Hindlimb muscle (tissue), 1 donor: ENCODE measurements around the gene AP2B1. TPM values are rescaled to one million over a fixed set of nuclear protein-coding genes. Genes with fewer than 3 reads are reported as not detected.

ENCODE experiments used
- DNase-seq: peaks from one replicate; pipeline ENCODE4 v3.0.0-alpha.2; 2013
- polyA plus RNA-seq: library from polyadenylated mRNA; unstranded; fragments of 120-200 nt; gene quantifications from one replicate; pipeline ENCODE4 v1.2.1, GENCODE V29; 2013; ENCODE audit not compliant: insufficient read length

The AP2B1 gene
- polyA plus RNA-seq, 1 donor: 74.1 TPM

DNA sequence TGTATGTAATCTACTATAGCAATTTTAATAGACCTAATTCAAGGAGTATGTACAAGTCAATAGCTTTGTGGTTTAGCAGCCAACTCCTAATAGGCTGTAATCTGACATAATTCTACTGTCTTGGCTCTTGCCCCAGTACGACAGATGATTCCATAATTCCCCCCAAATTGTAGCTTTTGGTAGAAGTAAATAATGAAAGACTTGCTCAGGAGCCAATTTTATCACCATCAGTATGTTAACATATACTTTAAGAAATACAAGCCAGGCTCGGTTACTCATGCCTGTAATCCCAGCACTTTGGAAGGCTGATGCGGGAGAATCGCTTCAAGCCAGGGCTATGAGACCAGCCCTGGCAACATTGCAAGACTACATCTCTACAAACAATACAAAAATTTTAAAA, 53.9 kb downstream of the AP2B1 start:
- DNase-seq: no peak

DNA sequence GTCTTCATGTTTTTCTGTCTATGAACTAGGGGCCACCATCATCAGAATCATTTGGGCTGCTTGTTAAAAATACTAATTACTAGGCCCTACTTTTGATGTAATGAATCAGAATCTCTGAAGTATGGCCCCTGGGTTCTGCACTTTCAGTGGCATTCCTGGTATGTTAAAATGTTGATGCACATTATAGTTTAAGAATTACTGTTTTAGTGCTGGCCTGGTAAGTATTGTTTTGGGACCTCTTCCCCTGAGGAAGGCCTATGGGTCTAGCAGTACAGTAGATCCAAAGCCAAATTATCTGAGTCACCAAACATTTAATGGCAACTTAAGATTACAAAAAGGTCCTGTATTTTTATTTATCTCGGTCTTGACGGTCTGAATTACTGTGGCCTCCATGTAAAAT, 58.8 kb downstream of the AP2B1 start:
- DNase-seq: no peak

DNA sequence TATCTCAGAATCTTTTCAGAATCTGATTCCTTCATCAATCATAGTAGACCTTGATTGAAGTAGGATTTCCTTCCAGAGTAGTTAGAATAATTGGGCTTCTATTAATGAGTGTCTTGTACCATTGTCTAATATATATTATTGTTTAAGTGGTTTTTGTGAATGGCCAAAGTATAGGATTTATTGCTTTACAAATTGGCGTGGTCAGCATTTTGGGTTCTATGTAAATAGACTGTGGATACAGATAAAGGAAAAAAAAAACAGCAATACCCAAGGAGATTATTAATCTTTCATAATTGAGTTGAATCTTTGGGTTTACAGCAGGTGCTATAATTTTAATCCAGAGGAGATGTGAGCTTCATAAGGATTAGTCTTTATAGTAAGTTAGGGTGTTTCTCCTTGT, 64.3 kb downstream of the AP2B1 start:
- DNase-seq: no peak

DNA sequence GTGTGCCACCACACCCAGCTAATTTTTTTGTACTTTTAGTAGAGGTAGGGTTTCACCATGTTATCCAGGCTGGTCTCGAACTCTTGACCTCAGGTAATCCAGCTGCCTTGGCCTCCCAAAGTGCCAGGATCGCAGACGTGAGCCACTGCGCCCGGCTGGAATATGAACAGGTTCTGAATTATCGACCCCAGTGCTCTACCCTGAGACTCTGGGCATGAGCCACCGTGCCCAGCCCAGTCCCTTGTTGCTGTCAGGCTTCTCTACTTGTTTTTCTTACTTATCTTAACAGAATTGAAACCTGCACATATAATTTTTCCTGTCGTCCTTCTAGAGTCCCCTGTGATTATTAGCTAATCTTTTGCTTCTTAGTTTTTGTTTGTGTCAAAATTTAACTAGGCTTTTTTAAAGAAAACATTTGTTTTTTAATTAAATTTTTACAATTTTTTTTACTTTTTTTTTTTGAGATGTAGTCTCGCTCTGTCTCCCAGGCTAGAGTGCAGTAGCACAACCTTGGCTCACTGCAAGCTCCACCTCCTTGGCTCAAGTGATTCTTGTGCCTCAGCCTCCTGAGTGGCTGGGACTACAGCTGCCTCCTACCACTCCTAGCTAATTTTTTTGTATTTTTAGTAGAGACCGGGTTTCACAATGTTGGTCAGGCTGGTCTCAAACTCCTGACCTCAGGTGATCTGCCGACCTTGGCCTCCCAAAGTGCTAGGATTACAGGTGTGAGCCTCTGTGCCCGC, 66.7 kb downstream of the AP2B1 start:
- no peak for DNase-seq

DNA sequence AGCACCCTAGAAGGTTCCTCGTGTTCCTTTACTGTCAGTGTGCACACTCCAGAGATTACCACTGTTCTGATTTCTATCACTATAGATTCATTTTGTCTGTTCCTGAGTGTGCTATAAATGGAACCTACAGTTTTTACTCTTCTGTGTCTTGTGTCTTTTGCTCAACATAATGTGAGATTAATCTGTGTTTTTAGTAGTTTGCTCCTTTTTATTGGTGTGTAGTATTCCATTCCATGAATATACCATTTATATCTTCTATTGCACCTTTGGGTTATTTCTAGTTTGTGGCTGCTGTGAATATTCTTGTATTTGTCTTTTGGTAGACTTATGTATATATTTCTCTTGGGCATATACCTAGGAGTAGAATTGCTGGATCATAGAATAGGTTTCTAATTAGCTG, 68.2 kb downstream of the AP2B1 start:
- DNase-seq: no peak

DNA sequence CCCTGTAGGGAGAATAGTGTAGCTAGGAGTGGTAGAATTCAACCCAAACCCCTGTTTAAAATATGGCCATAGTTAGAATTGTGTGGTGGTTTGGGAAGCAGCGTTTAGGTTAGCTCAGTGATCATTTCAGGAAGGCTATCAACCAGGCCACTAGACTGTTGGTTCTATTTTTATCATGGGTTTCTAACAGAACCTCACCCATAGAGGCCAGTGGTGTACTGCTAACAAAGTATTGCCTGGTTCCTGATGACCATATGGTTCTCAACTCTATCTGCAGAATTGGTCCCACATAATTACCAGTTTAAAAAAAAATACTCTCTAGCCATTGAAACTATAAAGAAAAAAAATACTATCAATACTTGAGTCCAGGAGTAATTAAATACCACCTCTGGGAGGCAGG, 73.8 kb downstream of the AP2B1 start:
- DNase-seq: no peak

DNA sequence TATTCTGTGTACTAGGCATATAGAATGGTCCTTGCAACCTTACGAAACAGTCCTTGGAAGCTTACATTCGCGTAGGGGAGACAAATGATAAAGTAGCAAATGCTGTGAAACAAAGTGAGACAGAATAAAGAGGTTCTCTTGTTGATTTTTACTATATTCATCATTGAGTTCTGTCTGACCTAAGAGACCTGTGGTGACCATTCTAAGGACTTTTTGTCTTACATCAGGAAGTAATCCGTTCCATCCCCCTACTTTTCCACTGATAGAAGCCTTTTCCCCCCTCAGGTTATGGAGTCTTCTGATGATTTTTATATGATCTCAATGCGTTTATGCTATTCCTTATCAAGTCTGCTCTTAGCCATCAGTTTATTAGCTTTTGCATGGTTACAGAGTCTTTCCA, 77.6 kb downstream of the AP2B1 start:
- no peak for DNase-seq

DNA sequence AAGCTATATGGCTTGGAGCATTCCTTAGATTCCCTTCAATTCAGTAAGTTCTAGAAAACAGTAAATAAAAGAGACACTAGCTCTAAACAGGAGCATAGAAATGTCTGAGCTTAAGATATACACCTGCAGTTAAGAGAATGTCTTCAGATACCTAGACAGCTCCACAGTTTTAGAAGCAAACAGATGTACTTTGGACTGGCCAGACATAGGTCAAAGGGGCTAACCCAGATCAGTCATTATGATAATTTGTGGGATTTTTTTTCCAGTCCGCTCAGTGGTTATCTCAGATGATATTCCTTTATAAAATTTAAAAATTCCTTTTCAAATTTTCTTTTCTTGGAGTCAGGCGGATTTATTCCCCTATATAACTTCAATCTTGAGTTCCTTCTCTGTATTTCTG, 78.5 kb downstream of the AP2B1 start:
- DNase-seq: no peak

DNA sequence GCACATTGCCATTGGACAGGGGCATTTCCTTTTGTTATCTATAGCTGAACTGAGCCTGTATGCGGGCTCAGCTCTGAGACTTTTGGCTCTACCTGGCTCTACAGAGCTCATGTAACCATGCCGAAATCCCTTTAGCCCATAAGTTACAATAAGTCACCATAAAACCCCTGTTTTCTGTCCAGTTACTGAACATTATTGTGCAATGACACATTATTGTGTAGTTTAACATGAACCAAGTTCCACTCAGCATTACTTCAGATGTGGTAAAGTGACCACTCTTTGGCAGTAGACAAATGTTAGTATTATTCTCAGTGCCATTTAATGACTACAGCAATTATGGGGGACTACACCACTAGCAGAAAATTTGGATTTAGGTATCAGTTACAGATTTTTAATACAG, 78.9 kb downstream of the AP2B1 start:
- no peak for DNase-seq

DNA sequence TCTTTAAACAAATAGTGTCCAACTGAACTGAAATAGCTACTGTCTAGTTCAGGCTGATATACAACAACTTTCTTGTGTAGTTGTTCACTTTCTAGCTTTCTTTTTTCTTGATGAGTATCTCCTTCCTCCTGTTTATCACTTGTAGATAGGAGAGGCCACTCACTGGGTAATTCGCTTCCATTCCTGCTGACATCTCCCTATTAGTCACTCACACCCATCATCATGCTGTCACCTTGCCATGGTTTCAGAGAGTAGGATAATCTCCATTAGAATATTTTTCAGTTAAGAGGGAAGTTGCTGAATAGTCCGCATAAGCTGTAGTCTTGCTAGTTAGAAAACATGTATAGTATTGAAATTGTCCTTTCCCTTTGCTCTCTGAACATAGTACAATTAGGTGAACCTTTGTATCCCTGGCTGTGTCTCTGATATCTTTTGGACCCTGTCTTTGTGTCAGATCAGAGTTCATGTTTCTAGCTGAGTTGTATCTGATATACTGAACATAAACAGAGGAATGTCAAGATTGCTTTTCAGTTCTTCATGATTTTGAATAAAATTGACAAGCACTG, 79.9 kb downstream of the AP2B1 start:
- no peak for DNase-seq

DNA sequence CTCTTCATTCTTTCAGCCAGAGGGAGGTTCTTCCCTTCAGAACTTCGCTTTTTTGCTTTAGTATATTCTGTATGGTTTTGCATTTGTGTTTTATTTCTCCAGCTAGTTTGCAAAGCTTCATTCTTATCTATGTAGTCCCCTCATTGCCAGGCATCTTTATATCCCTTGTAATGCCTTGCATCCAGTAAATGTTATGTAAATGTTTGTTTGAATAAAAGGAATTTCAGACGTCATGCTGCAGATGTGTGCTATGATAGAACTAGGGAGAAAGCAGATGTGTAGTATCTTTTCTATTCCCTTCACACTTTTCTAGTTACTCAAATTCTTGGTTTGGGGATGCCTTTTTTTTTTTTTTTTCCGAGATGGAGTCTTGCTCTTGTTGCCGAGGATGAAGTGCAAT, 81.7 kb downstream of the AP2B1 start:
- DNase-seq: no peak

DNA sequence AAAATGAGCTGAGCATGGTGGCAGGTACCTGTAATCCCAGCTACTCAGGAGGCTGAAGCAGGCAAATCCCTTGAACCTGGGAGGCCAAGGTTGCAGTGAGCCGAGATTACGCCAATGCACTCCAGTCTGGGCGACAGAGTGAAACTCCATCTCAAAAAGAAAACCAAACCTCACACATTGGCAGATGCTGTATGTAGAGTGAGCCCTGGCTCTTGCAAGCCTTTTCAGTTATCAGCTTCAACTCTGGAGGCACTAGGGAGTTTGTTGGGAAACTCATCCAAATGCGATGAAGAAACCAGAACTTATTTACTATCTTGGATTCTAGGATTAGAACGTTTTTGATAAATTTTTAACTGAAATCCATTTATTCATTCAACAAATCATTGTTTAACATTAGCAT, 87.4 kb downstream of the AP2B1 start:
- DNase-seq: no peak

DNA sequence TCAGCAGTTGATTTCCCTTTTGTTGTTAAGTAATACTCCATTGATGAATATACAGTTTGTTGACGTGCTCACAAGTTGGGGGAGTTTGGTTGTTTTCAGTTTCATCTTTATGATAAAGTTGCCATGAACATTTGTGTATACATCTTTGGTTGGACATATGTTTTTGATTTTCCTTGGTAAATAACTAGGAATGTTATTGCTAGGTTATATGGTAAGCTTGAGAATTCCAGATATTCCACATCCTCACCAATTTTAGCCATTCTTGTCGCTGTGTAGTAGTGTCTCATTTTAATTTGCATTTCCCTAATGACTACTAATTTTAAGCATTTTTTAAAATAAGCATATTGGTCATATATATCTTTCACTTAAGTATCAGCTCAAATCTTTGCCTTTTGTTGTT, 89.3 kb downstream of the AP2B1 start:
- no peak for DNase-seq

DNA sequence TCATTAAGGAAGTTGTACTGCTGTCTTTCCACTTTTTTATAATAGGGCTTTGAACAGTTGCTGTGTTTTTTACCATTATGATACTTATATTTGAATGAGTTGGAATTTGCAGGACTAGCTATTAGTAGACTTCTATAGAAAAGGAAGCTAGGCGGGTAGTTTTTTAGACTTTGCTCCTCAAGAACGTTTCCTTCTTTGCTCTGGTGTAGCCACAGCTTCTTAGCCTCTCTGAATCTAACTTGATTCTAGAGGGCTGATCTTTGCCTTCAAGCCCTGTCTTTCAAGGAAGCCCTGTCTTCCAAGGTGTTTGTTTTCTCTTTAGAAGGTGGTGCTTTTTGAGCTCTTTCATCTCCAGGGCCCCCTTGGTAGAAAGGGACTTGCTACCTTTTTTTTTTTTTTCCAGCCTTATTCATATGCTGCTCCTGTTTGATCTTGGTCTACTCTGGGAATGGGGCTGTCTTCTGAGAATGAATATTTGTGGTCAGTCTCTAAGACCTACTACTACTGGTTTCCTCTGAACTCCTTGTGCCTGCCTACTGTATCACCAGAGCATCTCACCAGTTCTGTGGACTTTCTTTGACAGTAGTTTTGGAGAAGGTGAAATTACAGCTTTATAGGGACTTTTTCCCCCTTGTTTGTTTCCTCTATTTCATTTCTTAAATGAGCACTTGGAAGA, 92.0 kb downstream of the AP2B1 start:
- no peak for DNase-seq

DNA sequence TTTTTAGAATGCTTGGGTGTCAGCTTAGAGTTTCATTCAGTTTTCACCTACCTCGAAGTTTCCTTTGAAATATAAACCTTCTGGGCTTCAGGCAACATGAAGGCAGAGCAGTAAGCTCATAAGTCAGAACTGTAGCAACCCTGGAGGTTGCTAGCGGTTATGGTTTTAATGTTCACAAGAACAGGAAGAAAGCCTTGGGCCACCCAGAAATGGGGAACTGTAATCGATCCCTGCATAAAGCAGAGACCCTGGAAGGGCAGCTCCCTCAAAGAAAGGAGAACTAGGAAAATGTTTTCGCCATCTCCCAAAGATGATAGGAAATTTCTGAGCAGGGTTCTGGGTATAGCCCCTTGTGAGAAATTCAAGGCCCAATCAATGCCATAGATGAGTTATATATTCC, 96.5 kb downstream of the AP2B1 start:
- no peak for DNase-seq

DNA sequence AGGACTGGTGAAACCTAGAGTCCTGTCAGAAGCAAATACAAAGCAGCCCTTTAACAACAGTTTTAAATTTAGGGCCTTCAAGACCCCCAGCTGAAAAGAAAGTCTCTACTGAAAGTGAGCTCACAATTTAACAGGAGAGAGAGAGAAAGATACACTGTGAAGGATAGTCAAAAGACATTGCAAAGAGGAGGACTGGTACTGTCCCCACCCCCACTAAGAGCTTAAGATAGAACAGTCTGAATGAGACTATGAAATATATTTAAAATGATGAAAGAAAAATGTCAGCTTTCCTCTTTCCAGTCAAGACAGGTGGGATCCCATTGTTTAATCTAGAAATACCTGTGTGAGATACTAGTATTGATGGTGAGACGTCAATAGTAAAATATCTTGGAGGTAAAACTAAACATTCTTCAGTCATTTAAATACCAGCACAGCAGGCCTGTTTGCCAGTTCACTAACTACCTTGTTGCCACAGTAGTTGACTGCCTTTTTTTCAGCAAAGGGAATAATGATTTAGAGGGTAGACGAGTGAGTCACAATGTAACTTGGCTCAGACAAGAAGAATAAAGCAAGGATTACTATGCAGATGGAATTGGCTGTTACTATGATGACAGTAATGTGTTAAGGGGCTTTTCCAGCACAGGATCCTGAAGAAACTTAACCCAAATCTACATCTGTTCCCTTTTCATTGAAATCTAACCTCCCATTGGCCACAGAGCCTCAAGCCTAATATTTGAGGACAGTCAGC, 97.1 kb downstream of the AP2B1 start:
- DNase-seq: no peak

DNA sequence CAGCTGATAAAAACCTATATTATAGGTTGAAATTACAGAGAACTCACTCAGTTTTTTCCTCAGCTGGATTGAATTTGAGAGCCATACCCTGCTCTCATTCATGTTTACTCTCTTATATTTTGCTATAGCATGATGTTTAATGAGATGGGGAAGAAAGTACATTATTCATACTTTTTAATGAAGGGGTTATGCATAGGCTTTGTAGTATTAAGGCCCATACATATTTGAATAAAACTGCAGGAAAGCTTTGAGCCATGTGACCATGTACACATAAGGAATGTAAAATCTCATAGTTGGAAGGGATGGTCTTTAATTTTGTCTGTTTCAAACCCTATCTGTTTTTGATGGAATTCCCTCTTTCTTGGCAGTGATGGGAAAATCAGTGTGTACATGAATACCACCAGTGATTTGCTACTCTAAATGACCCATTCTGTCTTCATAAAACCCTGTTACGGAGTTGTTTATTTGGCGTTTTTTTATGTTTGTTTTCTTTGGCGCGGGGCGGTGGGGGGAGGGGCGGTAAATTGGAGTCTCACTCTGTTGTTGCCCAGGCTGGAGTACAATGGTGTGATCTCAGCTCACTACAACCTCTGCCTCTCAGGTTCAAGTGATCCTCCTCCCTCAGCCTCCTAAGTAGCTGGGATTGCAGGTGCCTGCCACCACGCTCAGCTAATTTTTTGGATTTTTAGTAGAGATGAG, 105.5 kb downstream of the AP2B1 start:
- DNase-seq: no peak

DNA sequence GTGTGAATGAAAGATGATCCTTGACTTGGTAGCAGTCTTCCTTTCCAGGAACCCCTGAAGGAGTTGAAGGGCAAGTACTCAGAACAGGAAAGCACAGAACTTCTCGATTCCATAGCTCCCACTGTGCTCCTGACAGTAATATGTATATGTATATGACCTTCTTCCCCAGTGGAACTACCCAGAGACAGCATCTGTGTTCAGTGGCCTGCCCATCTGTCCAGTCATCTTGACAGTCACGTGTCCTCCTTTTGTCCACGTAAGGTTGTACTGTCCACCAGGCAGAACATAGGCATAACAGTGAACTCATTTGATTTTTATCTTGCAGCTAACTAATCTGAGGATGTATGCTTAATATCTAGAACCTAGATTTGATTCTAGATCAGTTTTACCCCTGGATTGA, 106.5 kb downstream of the AP2B1 start:
- no peak for DNase-seq

DNA sequence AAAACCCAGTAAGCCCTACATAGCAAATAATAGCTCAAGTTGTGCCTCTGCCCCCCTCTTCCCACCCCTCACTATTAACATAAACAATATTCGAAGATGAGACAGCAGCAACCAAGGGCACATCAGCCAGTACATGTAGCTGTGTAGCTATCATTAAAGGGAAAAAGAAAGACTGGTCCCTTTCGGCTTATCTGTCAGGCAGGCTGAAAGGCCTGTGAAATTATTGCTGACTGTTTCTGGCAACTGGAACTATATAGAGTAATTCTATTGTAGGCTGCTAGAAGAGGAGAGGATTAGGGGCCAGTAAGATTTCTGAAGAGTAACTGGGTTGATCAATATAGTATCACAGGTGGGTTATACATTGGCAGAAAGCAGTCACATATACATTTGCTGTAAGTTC, 107.8 kb downstream of the AP2B1 start:
- no peak for DNase-seq

DNA sequence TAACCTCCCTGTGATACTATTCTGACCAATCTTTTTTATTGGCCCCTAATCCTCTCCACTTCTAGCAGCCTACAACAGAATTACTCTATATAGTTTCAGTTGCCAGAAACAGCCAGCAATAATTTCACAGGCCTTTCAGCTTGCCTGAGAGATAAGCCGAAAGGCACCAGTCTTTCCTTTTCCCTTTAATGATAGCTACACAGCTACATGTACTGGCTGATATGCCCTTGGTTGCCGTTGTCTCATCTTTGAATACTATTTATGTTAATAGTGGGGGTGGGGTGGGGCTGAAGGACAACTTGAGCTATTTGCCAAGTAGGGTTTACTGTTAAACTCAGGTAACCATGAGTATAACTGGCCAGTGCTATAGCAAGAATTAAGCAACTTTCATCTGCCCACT, 108.5 kb downstream of the AP2B1 start:
- no peak for DNase-seq

DNA sequence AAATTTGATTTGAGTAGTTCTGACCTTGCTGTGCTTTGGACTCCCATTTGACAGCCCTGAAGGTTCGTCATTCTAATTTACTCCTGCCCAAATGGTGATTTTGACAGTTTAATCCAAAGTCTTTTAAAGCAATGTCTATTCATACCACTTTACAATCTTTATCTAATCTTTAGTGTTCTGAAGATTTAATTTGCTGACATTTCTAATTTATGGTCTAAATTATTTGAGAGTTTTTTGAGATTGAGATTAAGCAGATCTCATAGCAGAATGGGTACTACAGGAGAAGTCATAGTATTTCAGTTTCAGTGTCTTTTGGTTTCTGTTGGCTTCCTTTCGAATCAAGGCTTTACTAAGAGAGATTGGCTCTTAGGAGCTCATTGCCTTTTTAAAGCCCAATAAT, 111.7 kb downstream of the AP2B1 start:
- DNase-seq: no peak

DNA sequence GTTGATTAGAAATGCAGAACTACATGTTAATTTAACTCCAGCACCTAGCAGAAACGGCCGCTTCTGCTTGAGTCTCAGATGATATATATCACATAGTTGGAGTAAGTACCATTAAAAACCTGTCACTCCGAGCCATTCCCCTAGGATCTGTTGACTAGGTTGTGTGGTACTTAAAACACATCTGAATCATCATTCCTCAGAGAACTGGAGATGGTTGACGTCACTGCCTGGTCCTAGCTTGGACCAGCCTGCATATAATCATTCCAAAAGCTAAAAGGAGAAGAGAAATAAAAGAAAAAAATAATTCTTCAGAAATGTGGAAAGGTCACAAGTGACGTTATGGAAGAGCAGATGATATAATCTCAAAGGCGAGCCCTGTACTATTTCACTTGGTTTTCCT, 113.0 kb downstream of the AP2B1 start:
- DNase-seq: no peak

DNA sequence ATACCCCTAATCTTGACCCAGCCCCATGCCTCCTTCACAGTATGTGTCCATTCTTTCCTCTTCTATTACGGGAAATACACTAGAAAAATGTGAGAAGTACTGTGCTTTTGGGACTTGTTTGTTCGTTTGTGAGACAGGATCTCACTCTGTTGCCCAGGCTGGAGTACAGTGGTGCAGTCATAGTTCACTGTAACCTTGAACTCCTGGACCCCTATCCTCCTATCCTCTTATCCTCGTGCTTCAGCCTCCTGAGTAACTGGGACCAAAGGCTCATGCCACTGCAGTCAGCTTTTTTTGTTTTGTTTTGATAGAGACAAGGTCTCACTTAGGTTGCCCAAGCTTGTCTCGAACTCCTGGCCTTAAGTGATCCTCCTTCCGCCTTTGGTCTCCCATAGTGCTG, 114.4 kb downstream of the AP2B1 start:
- DNase-seq: no peak
